Measurements from ENCODE around the gene IFRD2.
"Not testable (repeated sequence)": the region's sequence is repeated elsewhere in the genome, so short reads cannot be mapped to it uniquely, and the experiment has no call there.

DNA sequence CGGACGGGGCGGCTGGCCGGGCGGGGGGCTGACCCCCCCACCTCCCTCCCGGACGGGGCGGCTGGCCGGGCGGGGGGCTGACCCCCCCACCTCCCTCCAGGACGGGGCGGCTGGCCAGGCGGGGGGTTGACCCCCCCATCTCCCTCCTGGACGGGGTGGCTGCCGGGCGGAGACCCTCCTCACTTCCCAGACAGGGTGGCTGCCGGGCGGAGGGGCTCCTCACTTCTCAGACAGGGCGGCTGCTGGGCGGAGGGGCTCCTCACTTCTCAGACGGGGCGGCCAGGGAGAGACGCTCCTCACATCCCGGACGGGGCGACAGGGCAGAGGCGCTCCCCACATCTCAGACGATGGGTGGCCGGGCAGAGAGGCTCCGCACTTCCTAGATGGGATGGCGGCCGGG is 19.8 kb upstream of the IFRD2 start:
- TF ChIP-seq POLR2A (IDR thresholded peaks at IDR 0.05; ENCODE audit: low read length); GATA1 (IDR thresholded peaks at IDR 0.05; ENCODE audit: low read depth, low read length): not testable (repeated sequence)
